A673 (cell line): ENCODE measurements around the gene RNF217.

Experiments
- EZH2 ChIP-seq: fragments of 200-600 bp; sonication (generic); IDR thresholded peaks from 2 replicates; pipeline ENCODE4 v1.6.1; 2017; ENCODE audit warnings: borderline replicate concordance, low read depth, mild to moderate bottlenecking, mixed read lengths, antibody characterized with exemption, low read length; ENCODE audit not compliant: poor library complexity, severe bottlenecking
- TF ChIP-seq, protein P1 (sequence below): fragments of 300-800, 200-600 bp; sonication (generic); conservative IDR thresholded peaks from 2 replicates; pipeline ENCODE4 v1.5.1; 2017; ENCODE audit warnings: low read depth, mild to moderate bottlenecking, antibody characterized with exemption, low read length, moderate library complexity, mixed read lengths

- TF ChIP-seq EZH2, result no peak
- TF ChIP-seq, protein P1, sequence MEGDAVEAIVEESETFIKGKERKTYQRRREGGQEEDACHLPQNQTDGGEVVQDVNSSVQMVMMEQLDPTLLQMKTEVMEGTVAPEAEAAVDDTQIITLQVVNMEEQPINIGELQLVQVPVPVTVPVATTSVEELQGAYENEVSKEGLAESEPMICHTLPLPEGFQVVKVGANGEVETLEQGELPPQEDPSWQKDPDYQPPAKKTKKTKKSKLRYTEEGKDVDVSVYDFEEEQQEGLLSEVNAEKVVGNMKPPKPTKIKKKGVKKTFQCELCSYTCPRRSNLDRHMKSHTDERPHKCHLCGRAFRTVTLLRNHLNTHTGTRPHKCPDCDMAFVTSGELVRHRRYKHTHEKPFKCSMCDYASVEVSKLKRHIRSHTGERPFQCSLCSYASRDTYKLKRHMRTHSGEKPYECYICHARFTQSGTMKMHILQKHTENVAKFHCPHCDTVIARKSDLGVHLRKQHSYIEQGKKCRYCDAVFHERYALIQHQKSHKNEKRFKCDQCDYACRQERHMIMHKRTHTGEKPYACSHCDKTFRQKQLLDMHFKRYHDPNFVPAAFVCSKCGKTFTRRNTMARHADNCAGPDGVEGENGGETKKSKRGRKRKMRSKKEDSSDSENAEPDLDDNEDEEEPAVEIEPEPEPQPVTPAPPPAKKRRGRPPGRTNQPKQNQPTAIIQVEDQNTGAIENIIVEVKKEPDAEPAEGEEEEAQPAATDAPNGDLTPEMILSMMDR, result no peak
These were observed 35.1 kb downstream of the RNF217 start for GRCh38 chr6:124997196-124997875.
